H9 (cell line): Measurements from ENCODE around the gene METTL23. TPM values are rescaled to one million over a fixed set of nuclear protein-coding genes. Genes with fewer than 3 reads are reported as not detected.

ENCODE experiments used
- DNase-seq: peaks from one replicate; pipeline ENCODE4 v3.0.0-alpha.2; 2017
- H2AFZ ChIP-seq: one replicate; pipeline ENCODE4 v1.6.1; 2013; ENCODE audit warnings: mild to moderate bottlenecking, low read length, control low read depth, moderate library complexity
- H2AK5ac ChIP-seq: 2 replicates; pipeline ENCODE4 v1.6.1; 2013; ENCODE audit warnings: low read length, control low read depth, mixed read lengths; ENCODE audit not compliant: insufficient read length
- H2BK120ac ChIP-seq: one replicate; pipeline ENCODE4 v1.6.1; 2013; ENCODE audit warnings: low read depth, mild to moderate bottlenecking, low read length, control low read depth, inconsistent platforms; ENCODE audit not compliant: poor library complexity, severe bottlenecking
- H2BK12ac ChIP-seq: 2 replicates; pipeline ENCODE4 v1.6.1; 2013; ENCODE audit warnings: low read length, control low read depth, mixed read lengths, low read depth; ENCODE audit not compliant: insufficient read length
- H2BK15ac ChIP-seq: 2 replicates; pipeline ENCODE4 v1.6.1; 2013; ENCODE audit warnings: low read depth, low read length, control low read depth
- H2BK20ac ChIP-seq: one replicate; pipeline ENCODE4 v1.6.1; 2013; ENCODE audit warnings: low read depth, mild to moderate bottlenecking, low read length, control low read depth, inconsistent platforms; ENCODE audit not compliant: poor library complexity, severe bottlenecking
- H2BK5ac ChIP-seq: 2 replicates; pipeline ENCODE4 v1.6.1; 2013; ENCODE audit warnings: low read length, control low read depth, mixed read lengths; ENCODE audit not compliant: insufficient read length
- H3K14ac ChIP-seq: 2 replicates; pipeline ENCODE4 v1.6.1; 2013; ENCODE audit warnings: low read length, control low read depth; ENCODE audit not compliant: insufficient read depth
- H3K18ac ChIP-seq: 2 replicates; pipeline ENCODE4 v1.6.1; 2013; ENCODE audit warnings: low read depth, mild to moderate bottlenecking, mixed read lengths, low read length, control low read depth; ENCODE audit not compliant: insufficient read length
- H3K23ac ChIP-seq: 2 replicates; pipeline ENCODE4 v1.6.1; 2013; ENCODE audit warnings: low read length, control low read depth, mixed read lengths, low read depth; ENCODE audit not compliant: insufficient read length
- H3K23me2 ChIP-seq: 2 replicates; pipeline ENCODE4 v1.6.1; 2013; ENCODE audit warnings: low read depth, mild to moderate bottlenecking, mixed read lengths, low read length, control low read depth; ENCODE audit not compliant: insufficient read length, poor library complexity, severe bottlenecking
- H3K27ac ChIP-seq: 2 replicates; pipeline ENCODE4 v1.5.1; 2013; ENCODE audit warnings: low read length, control low read depth, mixed read lengths, low read depth; ENCODE audit not compliant: insufficient read length
- H3K27me3 ChIP-seq: 2 replicates; pipeline ENCODE4 v1.6.1; 2013; ENCODE audit warnings: low read length, control low read depth, inconsistent platforms; ENCODE audit not compliant: insufficient read depth
- H3K4ac ChIP-seq: 2 replicates; pipeline ENCODE4 v1.6.1; 2013; ENCODE audit warnings: low read depth, mild to moderate bottlenecking, control low read depth, inconsistent platforms, low read length, moderate library complexity
- H3K4me1 ChIP-seq: 2 replicates; pipeline ENCODE4 v1.6.1; 2013; ENCODE audit warnings: low read length, control low read depth, inconsistent platforms; ENCODE audit not compliant: insufficient read depth
- H3K4me2 ChIP-seq: 2 replicates; pipeline ENCODE4 v1.6.1; 2013; ENCODE audit warnings: low read length, control low read depth, mixed read lengths; ENCODE audit not compliant: insufficient read length, insufficient read depth
- H3K56ac ChIP-seq: 2 replicates; pipeline ENCODE4 v1.6.1; 2013; ENCODE audit warnings: low read depth, mild to moderate bottlenecking, mixed read lengths, low read length, control low read depth; ENCODE audit not compliant: insufficient read length
- H3K79me1 ChIP-seq: 2 replicates; pipeline ENCODE4 v1.6.1; 2013; ENCODE audit warnings: low read depth, mild to moderate bottlenecking, moderate library complexity, low read length, control low read depth, inconsistent platforms; ENCODE audit not compliant: insufficient read depth, poor library complexity, severe bottlenecking
- H3K79me2 ChIP-seq: 2 replicates; pipeline ENCODE4 v1.6.1; 2013; ENCODE audit warnings: low read length, control low read depth, inconsistent platforms; ENCODE audit not compliant: insufficient read depth
- H3K9ac ChIP-seq: 2 replicates; pipeline ENCODE4 v1.6.1; 2013; ENCODE audit warnings: low read length, control low read depth, mixed read lengths; ENCODE audit not compliant: insufficient read length; ENCODE audit errors: extremely low read depth
- H3K9me3 ChIP-seq: one replicate; pipeline ENCODE4 v1.6.1; 2013; ENCODE audit warnings: low read depth, low read length, inconsistent platforms; ENCODE audit not compliant: control insufficient read depth
- H3T11ph ChIP-seq: one replicate; pipeline ENCODE4 v1.6.1; 2013; ENCODE audit warnings: mild to moderate bottlenecking, low read length, control low read depth, inconsistent platforms
- H4K20me1 ChIP-seq: one replicate; pipeline ENCODE4 v1.6.1; 2013; ENCODE audit not compliant: control insufficient read depth, insufficient read length, insufficient read depth
- H4K5ac ChIP-seq: 2 replicates; pipeline ENCODE4 v1.6.1; 2013; ENCODE audit warnings: low read depth, mild to moderate bottlenecking, mixed read lengths, low read length, control low read depth; ENCODE audit not compliant: insufficient read length
- H4K8ac ChIP-seq: replicated peaks from 2 replicates; pipeline ENCODE4 v1.6.1; 2013; ENCODE audit warnings: low read length, control low read depth, mixed read lengths, low read depth; ENCODE audit not compliant: insufficient read length
- H4K91ac ChIP-seq: 2 replicates; pipeline ENCODE4 v1.6.1; 2013; ENCODE audit warnings: low read depth, mild to moderate bottlenecking, moderate library complexity, mixed read lengths, low read length, control low read depth; ENCODE audit not compliant: insufficient read length
- H3K27ac Mint-ChIP-seq, 3 experiments: 2 replicates in 2 of 3; 3 replicates in 1 of 3; pipeline ENCODE4 v1.8.0; 2020 to 2021; ENCODE audit warnings: mixed read lengths in 3 of 3, mild to moderate bottlenecking in 1 of 3, moderate library complexity in 1 of 3
- H3K27me3 Mint-ChIP-seq: 2 replicates; pipeline ENCODE4 v1.8.0; 2021; ENCODE audit warnings: low read depth, mild to moderate bottlenecking, moderate library complexity, mixed read lengths
- H3K36me3 Mint-ChIP-seq, 3 experiments: 2 replicates in 2 of 3; 3 replicates in 1 of 3; pipeline ENCODE4 v1.8.0; 2020 to 2021; ENCODE audit warnings: low read depth in 3 of 3, mixed read lengths in 3 of 3; ENCODE audit not compliant: insufficient read depth in 1 of 3
- H3K4me1 Mint-ChIP-seq, 2 experiments: 2 replicates each; pipeline ENCODE4 v1.8.0; 2020; ENCODE audit warnings: mixed read lengths in 2 of 2
- H3K4me3 Mint-ChIP-seq, 2 experiments: 2 replicates in 1 of 2; 3 replicates in 1 of 2; pipeline ENCODE4 v1.8.0; 2020 to 2021; ENCODE audit warnings: mild to moderate bottlenecking in 2 of 2, mixed read lengths in 2 of 2, moderate library complexity in 1 of 2
- H3K9me3 Mint-ChIP-seq, 2 experiments: 2 replicates in 1 of 2; 3 replicates in 1 of 2; pipeline ENCODE4 v1.8.0; 2020; ENCODE audit warnings: mild to moderate bottlenecking in 2 of 2, mixed read lengths in 2 of 2, moderate library complexity in 1 of 2
- WGBS: extraction: QIAGEN DNeasy Blood & Tissue Kit; methylation state at CpG from one replicate; pipeline ENCODE4 v1.1.7; 2013; ENCODE audit warnings: missing lambda C conversion rate, low lambda C conversion rate, mixed read lengths; ENCODE audit not compliant: insufficient read length; ENCODE audit errors: extremely low coverage; 5-methylcytosine and 5-hydroxymethylcytosine counted together
- total RNA-seq: library from RNA; stranded (reverse); gene quantifications from 2 replicates; pipeline ENCODE4 v1.2.1, GENCODE V29; 2021
- TF ChIP-seq, protein P1 (sequence below): fragments of 200-600 bp; sonication (generic); conservative IDR thresholded peaks from 3 replicates; pipeline ENCODE4 v1.8.0; 2021; ENCODE audit warnings: antibody characterized with exemption, mild to moderate bottlenecking

METTL23 gene
- total RNA-seq, 1 experiment from 2014 or later: 29.9 TPM

DNA sequence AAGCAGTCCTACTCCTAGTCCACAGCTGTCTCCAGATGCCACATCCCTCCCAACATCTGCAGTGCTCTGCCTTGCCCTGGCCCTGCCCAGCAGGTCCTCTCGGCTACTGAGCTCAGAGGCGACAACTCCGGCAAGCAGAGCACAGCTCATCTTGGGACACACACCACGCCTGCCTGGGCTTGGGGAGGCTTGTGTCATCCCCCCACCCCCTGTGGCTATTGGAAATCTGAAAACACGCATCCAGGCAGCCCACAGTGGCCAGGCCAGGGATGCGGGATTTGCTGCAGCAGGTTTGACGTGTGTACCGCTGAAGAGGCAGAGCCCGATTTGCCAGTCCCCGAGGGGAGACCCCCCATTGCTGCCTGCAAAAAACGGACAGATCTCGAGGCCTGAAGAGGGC lies 41.3 kb upstream of the METTL23 start:
- peak overlapping the region in 1 of 3 experiments; percentile 78; a peak in 1 of 7 replicates for H3K27ac Mint-ChIP-seq
- no peak overlapping the region for H3K9ac ChIP-seq

More for the DNA sequence above, 41.3 kb upstream of the METTL23 start:
- no peak overlapping the region for H3T11ph ChIP-seq
- no peaks in the 10 kb centered on the region for H3K79me2 ChIP-seq
- no peak overlapping the region for H2BK15ac ChIP-seq
- H3K56ac ChIP-seq: no peak overlapping the region
- no peak for DNase-seq
- no peak overlapping the region for H4K5ac ChIP-seq
- H2BK20ac ChIP-seq: no peak overlapping the region
- peaks cover 27 to 45% of the 10 kb centered on the region in 2 experiments for H3K4me1 Mint-ChIP-seq
- H4K91ac ChIP-seq: no peak overlapping the region
- no peaks in the 10 kb centered on the region for H4K20me1 ChIP-seq
- no peaks in the 10 kb centered on the region for H3K23me2 ChIP-seq
- no peaks in the 10 kb centered on the region for H3K79me1 ChIP-seq
- WGBS: no CpG with 5 or more reads among the region's 12 CpGs
- no peak overlapping the region for H2BK12ac ChIP-seq
- TF ChIP-seq, protein P1, sequence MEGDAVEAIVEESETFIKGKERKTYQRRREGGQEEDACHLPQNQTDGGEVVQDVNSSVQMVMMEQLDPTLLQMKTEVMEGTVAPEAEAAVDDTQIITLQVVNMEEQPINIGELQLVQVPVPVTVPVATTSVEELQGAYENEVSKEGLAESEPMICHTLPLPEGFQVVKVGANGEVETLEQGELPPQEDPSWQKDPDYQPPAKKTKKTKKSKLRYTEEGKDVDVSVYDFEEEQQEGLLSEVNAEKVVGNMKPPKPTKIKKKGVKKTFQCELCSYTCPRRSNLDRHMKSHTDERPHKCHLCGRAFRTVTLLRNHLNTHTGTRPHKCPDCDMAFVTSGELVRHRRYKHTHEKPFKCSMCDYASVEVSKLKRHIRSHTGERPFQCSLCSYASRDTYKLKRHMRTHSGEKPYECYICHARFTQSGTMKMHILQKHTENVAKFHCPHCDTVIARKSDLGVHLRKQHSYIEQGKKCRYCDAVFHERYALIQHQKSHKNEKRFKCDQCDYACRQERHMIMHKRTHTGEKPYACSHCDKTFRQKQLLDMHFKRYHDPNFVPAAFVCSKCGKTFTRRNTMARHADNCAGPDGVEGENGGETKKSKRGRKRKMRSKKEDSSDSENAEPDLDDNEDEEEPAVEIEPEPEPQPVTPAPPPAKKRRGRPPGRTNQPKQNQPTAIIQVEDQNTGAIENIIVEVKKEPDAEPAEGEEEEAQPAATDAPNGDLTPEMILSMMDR: no peak
- no peak overlapping the region for H4K8ac ChIP-seq
- H2AK5ac ChIP-seq: no peak overlapping the region
- no peak overlapping the region for H3K27ac ChIP-seq
- H3K4me1 ChIP-seq: peaks cover 3% of the 10 kb centered on the region; the same call in 1 of the 2 replicates
- H2BK5ac ChIP-seq: no peak overlapping the region
- no peak overlapping the region for H3K4ac ChIP-seq
- no peak overlapping the region for H2BK120ac ChIP-seq
- peaks cover 0 to 4% (median 0%) of the 10 kb centered on the region in 3 experiments; a peak in 1 of 7 replicates for H3K36me3 Mint-ChIP-seq
- no peaks in the 10 kb centered on the region for H3K9me3 ChIP-seq
- H3K27me3 Mint-ChIP-seq: no peaks in the 10 kb centered on the region
- no peaks in the 10 kb centered on the region; a peak in 1 of 5 replicates for H3K9me3 Mint-ChIP-seq
- no peak overlapping the region for H2AFZ ChIP-seq
- no peak overlapping the region for H3K18ac ChIP-seq
- no peak overlapping the region for H3K4me2 ChIP-seq
- H3K4me3 Mint-ChIP-seq: no peak overlapping the region
- H3K14ac ChIP-seq: no peak overlapping the region
- no peak overlapping the region for H3K23ac ChIP-seq
- no peaks in the 10 kb centered on the region for H3K27me3 ChIP-seq
